ENCODE data around the gene MPPED2.
"Not testable (repeated sequence)": the region's sequence is repeated elsewhere in the genome, so short reads cannot be mapped to it uniquely, and the experiment has no call there.

MPPED2 gene

DNA sequence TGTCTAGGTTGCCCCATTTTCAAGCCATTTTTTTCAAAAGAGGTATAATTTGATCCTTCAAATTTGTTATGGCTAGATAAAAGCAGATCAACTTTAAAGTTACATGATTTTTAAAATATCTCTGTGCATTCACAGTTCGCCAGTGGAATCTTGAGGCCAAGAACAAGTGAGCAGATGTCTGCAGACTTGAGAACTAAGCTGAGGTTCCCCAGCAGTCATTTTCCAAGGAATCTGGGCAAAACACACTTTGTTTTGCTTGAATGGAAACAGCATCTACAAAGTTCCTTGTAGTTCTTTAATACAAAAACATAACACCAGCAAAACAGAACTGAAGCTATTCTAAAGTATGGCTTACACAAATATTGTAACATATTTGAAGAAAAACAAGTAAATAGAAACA is 7.7 kb downstream of the MPPED2 start:
- DNase-seq, result no peak

DNA sequence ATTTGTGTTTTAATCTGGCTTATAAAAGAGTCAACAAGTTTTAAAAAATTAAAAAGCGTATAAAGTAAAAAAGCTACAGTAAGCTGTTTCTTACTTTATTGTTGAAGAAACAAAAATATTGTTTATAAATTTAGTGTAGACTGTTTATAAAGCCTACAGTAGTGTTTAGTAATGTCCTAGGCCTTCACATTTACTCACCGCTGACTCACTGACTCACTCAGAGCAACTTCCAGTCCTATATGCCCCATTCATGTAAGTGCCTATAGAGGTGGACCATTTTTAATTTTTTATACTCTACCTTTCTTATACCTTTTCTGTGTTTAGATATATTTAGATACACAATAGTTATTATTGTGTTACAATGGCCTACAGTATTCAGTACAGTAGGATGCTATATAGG is 12.2 kb downstream of the MPPED2 start:
- DNase-seq, result no peak

DNA sequence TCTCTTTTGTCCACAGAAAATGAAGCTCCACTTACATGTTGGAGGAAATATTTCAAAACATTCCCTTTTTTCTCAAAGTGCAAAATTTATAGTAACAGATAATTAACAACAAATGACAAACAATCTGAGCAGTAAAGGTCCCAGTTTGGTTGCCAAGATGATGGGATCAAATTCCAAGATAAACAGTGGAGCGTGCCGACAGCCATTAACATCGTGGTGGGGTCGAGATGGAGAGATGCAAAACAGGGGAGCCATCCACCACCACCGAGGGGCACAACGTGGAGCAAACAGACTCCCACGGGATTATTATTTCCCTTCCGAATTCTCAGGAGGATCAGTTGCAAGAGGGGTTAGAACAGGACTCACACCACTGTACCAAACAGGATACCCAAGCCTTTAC is 17.2 kb downstream of the MPPED2 start:
- no peak for DNase-seq

DNA sequence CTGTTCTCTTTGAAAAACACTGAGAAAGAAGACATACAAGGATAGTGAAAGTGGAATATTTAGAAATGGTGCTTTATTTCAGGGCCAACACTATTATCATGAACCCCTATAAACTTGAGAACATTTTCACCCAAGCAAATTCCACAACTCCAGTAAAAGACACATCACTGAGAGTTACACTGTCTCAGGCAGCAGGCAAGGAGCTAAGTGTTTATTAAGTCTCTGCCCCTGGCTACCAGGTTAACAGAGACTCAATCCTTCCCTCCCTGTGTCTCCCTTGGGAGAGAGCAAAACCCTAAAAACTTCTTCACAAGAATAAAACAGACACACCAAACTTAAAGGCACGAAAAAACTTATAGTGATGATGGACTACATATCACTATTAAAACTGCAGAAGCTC is 18.5 kb downstream of the MPPED2 start:
- no peak for DNase-seq

DNA sequence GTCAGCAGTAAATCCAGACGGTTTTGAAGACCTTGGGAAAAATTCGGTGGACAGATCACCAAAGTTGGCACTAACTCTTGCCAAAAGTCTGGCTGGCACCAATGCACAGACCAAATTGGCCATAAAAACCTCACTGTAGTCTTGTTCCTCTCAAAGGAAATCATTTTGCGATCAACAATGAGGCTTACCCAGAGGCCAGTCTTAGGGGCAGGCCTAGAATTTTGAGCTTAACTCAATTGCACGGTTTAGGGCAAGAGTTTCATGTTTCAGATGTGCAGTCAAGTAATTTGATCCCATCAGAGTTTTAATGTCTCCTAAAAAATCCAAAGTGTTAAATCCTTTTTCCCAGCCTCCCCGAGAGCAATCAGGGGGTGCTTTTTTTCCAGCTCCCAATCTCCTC is 19.0 kb downstream of the MPPED2 start:
- DNase-seq, result no peak

DNA sequence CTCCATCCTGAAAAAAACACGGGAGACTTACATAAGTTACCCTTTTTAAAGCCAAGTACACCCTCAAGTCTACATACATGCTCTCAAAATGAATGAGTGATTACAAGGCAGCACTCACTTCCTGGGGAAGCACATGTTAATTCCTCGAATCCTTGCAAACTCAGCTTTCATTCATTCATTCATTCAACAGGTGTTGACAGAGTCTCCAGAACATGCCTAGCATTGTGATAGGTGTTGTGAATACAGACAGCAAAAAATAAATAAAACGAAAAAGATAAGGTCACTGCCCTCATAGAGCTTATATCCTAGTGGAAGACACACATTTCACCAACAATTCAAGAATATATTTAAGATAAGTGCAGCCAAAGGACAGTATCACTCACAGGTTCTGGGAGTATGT is 19.7 kb downstream of the MPPED2 start:
- DNase-seq, result no peak

DNA sequence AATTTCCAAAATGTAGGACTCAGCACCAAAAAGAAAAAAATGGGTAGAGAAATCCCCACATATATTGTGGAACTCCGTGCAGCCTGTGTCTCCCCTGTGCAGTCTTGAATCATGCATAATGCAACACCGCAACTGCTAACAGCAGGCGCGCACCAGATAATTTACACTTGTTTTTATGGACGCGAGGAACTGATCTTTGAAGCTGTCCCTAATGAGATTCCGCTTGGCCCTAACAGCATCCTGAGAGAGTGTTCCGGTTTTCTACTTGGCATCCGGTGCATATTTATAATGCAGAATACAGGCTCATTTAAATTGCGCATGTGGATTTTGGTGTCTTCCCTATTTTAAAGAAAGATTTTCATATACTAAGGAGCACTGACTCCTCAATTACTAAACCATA is 21.1 kb downstream of the MPPED2 start:
- DNase-seq, result no peak

DNA sequence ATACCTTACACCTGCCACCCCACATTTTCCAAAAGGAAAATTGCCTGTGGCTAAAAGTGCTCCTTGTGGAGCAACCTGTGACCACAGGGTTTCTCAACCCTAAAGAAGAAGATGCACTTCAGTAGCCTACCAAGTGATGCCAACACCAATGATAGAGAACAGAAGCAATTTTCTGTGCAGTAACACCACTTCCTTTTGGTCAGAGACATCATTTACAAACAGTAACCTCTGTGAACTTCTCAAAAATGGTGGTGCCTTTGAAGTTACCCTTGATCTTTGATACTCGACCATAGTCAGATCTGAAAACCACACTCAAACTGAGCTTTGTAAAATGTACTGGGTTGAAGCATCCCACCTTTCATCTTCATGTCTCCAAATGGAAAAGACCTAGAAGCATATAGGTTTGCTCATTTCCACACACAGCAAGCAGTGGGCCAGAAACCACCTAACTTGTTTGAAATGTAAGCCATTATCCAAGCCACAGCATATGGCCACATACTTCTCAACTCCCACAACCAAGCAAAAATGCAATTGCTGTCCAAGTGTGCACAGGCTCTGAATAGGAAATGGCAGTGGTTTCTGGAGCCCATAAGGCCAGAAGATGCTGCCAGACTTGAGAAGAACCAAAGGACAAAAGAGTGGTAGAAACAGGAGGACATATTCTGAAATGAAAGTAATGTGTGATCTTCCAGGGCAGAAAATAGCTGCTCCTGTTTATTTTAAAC is 24.3 kb downstream of the MPPED2 start:
- no peak for DNase-seq

DNA sequence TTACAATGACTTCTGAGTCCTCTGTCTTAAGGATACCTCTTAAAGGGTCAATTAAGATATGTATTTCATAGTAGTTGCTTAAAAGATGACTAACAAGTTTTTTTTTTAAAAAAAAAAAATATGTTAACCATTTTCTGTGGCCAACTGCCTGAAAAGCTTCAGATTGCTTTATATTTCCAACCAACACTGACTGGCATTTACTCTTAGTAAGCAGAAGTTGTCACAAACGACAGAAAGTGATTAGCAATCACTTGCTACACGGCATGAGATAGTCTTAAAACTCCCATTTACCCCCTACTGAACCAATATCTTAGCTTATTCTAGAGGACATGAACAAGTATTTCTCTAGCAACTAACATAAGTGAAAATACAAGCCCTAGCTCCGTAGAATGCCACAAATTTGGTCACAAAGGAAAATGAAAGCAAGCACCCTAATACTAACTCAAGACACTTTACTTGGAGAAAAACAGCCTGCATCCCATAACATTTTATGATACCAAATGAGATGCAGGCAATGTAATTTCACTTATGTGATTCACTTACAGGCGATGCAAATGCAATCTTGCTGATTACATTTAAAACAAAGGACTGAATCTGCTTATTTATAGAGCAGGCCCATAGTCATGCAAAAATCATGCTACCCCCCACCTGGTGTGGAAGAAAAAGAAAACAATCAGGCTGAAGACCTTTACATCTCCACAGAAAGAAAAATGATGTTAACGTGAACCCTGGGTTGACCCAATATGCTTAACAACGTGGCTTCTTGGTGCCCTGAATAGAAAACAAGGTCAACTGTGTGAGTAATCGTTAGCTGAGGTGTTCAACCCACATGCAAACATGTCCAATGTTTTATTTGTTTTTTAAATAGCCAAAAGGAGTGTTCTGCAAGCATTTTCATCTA is 25.7 kb downstream of the MPPED2 start:
- DNase-seq, result no peak

DNA sequence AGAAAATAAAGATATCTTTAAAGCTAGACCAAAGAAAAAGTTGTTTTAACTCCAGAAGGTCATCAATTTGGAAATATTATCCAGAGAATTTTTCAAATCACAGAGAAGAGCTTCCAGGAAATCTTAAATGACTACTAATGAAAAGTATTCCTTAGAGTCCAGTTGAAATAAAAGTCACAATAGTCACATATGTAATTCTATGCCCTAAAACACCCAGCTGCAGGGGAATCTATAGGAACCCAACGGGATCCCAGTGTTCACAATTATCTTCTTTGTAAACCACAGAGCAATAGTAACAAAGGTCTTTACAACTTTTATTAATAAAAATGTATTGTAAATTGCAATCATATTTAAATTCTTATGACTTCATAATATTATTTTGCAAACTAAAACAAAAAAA is 27.1 kb downstream of the MPPED2 start:
- DNase-seq, result no peak

DNA sequence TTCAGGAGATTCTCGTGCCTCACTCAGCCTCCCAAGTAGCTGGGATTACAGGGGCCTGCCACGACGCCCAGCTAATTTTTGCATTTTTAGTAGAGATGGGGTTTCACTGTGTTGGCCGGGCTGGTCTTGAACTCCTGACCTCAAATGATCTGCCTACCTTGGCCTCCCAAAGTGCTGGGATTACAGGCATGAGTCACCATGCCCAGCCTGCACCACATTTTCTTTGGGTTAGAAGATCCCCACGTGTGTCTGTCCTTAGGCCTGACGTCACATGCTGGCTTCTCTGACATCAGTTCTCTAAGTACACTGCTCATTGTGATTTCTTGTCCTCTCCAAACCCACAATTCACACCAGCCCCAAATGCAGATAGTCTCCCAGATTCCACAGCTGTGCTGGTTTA is 31.6 kb downstream of the MPPED2 start:
- DNase-seq, result not testable (repeated sequence)

DNA sequence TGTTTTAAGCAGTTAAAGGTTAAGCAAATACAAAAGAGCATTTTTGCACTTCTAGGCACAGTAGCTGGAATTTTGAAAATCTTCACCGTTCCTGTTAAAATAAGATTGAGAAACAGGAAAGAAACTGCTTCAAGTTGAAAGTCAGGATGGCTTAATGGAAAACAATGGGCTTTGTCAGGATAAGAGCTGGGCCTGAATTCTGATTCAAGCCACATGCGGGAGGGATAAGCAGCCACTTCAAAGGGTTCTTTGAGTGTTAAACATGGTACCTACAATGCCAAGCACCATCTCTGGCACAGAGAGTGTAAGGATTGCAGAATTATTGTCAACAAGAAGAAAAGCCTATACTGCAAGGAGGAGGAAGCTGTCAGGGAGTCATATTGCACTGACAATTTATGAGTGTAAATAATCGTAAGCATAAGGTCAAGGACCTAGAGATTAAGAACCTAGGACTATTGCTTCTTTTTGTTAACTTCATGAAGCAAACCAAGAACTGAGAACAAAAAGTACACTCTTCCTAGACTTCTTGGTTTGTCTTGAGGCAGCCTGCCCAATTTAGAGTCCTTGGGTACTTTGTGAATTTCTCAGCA is 32.5 kb downstream of the MPPED2 start:
- DNase-seq, result no peak

DNA sequence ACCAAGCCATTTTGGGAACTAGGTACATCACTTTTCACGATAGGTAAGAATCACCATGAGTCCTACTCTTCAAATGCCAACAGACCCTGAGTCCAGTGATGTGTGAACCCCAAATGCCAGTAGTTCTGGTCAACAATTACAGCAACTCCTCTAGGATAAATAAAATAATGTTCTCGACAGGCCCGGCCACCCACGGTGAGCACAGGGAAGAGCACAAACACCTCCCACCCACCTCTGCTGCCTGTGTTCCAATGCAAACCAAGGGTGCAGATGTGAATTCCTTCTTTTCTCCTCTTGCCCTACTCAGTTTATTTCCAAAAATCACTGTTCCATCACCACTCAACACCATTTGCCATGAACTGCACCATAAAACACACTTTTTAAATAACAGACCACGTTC is 33.3 kb downstream of the MPPED2 start:
- DNase-seq, result no peak

DNA sequence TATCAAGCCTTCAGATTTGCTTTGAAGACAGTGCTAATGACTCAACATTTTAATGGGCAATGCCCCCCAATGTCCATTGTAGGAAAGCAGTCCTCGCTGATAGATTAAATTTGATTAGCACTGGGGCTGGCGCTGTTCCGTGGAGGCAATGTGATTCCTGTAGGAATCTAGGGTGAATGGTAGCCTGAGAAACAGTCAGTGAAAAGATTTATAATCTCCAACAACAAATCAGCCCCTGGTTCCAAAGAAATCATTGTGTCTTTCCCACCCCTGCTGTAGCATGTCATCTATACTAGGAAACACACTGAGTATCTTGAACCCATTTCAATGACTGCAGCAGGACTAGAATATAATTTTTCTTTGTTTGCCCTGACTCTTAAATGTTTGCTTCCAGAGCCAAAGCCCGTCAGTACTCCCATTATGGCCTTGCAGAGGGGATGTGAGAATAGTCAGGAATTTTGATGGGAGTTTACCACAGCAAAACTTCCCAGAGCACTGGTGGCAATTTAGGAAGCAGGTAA is 36.1 kb downstream of the MPPED2 start:
- DNase-seq, result no peak

DNA sequence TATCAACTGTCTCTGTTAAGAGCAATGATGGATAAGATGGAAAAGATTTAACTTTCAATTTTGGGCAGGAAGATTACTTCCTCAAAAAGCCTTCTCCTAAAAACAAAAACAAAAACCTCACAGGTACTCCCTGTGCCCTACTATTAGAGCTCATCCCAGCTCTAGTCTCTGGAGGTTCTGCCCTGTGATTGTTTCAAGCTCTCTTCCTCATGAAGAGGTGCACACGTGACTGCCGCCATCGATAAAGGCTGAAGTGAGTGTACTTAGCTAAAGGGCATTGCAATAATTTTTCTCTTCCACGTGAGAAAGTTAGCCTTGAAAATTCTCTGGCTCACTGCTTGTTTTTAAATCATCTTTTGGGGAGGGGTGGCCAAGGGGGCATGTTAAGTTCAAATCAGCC is 36.6 kb downstream of the MPPED2 start:
- DNase-seq, result no peak

DNA sequence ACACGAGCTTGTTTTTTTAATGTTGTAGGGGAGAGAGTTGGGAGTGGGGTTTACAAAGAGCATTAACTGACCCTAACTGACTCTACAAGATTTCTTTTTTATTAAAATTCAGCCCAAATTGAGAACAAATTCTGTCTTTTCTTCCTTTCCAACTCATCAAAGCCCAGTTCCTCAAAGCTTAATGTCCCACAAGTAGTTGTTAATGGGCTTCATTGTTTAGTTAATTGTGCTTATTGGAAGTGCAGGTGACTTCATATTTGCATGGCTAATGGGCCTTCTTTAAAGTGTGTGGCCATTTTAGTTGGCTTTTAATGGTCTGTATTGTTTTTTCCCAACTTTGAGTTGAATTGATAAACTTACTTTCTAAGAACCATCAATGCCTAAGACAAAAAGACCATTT is 39.8 kb downstream of the MPPED2 start:
- no peak for DNase-seq

DNA sequence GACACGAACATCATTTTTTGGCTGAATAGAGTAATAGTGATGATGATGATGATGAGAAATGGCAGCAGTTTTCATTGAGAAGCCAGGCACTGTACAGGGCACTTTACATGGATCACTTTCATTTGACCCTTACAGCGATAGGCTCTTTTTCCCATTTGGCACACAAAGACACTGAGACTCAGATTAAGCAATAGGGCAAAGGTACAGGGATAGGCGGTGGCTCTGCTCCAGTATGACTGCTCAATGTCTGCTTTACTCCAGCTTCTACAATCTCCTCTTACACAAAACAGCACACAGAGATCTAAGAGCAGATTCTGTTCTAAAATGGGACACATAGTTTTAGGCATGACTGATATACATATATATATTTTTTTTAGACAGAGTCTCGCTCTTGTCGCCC is 40.6 kb downstream of the MPPED2 start:
- DNase-seq, result no peak

DNA sequence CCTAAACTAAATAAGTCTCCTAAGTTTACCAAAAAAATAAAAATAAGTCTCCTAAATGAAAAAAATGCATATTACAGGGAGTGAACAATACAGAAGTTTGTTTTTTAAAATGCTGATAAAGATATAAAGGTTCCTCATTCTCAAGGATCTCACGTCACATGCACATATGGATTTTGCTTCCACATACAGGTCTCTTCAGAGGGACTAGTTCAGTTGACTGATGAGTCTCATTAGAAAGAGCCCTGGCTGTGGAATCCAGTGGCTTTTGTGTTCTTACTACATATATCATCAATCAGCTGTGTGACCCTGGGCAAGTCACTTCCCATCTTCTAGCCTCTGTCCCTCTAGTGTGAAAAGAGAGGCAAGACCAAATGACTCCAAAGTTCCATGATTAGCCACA is 43.1 kb downstream of the MPPED2 start:
- no peak for DNase-seq

DNA sequence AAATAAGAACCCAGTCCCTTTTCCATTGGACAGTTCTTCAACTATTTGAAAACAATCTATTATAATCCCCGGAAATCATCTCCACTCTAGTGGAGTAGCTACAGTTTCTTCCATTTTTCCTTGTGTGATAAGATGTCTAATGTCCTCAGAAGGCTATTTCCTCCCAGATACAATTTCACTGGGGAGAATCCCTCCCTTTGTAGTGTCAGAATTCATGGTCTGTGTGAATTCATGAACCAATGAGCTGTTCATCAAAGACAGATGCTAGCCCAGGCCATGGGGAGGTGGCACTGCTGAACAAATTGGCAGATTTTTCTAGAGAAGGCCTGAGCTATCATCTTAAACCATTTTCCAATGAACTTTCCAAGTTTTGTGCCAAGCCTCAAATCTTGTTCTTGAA is 45.4 kb downstream of the MPPED2 start:
- no peak for DNase-seq

DNA sequence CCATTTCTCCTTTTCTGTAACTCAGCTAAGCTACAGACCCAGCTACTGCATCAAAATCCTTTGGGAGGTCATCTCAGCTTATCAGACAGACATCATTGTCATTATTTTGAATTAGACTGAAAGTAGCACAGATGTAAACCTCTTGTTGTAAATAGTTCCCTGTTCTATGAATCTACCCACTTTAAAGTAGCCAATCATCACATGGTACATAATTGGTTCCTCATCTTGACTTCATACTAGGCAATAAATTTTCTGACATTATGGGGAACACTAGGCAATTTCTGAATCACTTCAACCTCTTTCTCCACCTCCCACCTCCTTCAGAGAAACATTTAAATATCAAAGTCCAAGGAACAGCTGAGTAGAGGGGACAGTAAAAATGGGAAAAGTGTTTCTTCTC is 47.9 kb downstream of the MPPED2 start:
- DNase-seq, result no peak

DNA sequence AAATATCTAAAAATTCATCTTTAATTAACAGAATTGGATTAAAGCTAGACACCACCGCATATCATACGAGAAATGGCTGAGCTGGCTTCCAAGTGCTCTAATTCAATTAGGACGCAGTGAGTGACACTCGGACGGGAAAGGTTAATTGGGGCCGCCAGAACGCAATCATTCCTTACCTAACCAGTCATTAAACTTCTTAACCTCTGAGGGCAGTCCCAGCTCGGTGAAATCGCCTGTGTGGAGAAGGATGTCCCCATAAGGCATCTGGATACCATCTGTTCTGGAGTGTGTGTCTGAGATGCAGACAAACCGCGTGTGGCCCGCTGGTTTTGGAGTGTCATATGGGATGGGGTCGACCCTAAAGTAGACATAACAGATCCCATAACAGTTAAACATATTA is 50.3 kb downstream of the MPPED2 start:
- no peak for DNase-seq

DNA sequence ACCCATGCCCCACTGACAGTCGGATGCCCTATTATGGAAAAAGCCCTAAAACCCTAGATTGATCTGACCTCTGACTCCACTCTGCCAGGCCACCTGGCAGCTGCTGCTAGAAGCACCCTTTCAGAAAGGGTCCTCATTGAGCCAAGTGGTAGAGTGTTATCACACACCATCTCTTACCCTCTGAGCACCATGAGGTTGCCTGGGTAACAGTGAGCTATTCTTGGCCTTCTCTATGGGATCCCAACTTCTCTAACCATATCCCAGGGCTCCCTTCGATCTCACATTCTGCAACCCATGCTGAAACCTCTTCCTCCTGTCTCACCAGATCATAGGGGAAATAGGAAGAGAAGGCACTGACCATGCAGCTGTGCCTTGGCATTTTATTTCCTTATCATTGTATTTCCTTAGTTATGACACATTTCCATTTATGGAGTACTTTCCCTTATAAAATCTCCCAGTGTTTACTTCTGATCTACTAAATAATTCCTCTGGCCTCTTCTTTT is 52.7 kb downstream of the MPPED2 start:
- no peak for DNase-seq

DNA sequence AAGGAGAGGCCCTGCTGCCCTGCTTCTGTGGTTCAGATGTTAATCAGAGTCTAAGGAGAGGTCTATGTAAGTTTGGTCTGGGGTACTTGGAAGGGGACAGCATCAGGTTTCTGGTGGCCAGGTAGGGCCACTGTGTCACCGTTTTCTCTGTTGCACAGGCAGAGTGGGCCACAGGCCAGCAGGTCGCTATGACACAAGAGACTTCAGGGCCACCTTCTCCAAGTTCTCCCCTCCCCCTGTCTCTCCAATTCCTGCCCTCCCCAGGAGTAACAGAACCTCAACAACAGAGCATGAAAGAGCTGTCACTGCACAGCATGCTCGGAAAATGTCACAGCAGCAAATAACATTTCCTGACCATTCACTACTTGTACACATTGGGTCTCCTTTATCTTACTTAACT is 58.6 kb downstream of the MPPED2 start:
- DNase-seq, result no peak

DNA sequence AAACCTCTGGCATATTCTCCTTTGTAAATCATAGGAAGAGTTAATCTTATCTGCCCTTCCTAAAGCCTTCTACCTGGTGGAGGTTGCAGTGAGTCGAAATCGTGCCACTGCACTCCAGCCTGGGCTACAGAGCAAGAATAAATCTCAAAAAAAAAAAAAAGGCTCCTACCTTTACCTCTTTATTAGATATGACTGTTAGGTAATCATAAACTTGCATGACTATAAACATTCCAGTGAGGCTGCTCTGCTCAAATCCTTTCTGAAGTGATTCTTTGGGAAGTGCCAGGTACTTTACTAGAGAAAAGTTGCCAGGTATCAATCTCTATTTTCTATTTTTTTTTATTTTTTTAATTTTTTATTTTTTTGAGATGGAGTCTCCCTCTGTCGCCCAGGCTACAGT is 59.6 kb downstream of the MPPED2 start:
- DNase-seq, result no peak

All from activated T-cell treated with anti-CD3 and anti-CD28 coated beads, Interleukin-2, amount 50 U/mL, for 1 hour (primary cell).